Esophagus mucosa (tissue), 1 donor: Measurements from ENCODE around the gene DNAJB5. TPM values are rescaled to one million over a fixed set of nuclear protein-coding genes. Genes with fewer than 3 reads are reported as not detected.
"Not testable (repeated sequence)": the region's sequence is repeated elsewhere in the genome, so short reads cannot be mapped to it uniquely, and the experiment has no call there.

Experiments
- ATAC-seq: fragments of 200-7000 bp; cut with Tn5 transposase; one replicate; pipeline ENCODE4 v1.9.1; 2020
- total RNA-seq: library from RNA; stranded (reverse); gene quantifications from one replicate; pipeline ENCODE4 v1.2.4, GENCODE V29; 2023
- donor health status: DM: yes; HTN: yes; CAD: no.

The DNAJB5 gene
- 3.4 TPM for total RNA-seq

- ATAC-seq, result peak; percentile 92
Observed at GRCh38 chr9:34989003-34989945, at the start of gene DNAJB5. TSS of gene DNAJB5 (plus strand) at chr9:34989745. CDS start at chr9:34990631, 886 bp downstream.

- ATAC-seq, result not testable (repeated sequence)
Observed at GRCh38 chr9:34939989-34940388, 49.6 kb upstream of the DNAJB5 start.

DNA sequence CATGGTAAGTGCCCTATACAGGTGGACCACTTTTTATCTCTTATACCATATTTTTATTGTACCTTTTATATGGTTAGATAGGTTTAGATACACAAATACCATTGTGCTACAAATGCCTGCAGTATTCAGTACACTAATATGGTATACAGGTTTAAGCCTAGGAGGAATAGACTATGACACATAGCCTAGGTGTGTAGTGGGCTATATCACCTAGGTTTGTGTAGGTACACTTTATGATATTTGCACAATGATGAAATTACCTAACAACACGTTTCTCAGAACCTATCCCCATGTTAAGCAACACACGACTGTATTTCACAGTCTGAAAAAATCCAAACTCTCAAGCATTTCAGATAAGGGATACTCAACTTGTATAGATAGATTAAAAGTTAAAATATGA, 41.1 kb upstream of the DNAJB5 start:
- ATAC-seq, result no peak

DNA sequence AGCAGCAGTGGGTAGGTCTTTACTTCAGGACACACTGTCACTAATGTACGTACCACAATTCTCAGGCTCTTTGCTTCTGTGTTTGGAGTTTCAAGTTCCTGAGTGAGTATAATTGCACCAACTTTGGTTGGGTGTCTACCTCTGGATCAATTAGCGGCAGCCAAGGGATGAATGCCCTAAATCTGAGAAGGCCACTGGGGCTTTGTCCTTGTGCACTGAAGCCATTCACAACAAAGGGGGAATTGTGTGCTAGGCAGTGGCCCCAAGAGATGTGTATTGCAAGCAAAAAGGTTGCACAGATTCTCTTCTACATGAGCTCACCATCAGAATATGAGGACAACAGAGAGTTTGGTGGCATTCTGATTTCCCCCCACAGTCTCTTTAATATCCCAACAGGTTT, 35.3 kb upstream of the DNAJB5 start:
- no peak for ATAC-seq

DNA sequence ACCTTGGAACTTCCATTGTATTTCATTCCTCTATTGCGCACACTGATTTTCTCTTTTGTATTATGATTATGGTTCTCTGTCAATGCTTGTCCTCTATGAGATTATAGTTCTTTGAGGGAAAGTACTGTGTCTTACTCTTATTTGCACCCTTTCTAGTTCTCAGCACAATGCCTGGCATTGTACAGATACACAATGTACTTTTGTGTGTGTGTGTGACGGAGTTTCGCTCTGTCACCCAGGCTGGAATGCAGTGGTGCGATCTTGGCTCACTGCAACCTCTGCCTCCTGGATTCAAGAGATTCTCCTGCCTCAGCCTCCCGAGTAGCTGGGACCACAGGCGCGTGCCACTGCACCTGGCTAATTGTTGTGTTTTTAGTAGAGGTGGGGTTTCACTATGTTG, 33.5 kb upstream of the DNAJB5 start:
- not testable (repeated sequence) for ATAC-seq

GRCh38 chr9:34956648-34957047, 32.9 kb upstream of the DNAJB5 start:
- ATAC-seq, result no peak

DNA sequence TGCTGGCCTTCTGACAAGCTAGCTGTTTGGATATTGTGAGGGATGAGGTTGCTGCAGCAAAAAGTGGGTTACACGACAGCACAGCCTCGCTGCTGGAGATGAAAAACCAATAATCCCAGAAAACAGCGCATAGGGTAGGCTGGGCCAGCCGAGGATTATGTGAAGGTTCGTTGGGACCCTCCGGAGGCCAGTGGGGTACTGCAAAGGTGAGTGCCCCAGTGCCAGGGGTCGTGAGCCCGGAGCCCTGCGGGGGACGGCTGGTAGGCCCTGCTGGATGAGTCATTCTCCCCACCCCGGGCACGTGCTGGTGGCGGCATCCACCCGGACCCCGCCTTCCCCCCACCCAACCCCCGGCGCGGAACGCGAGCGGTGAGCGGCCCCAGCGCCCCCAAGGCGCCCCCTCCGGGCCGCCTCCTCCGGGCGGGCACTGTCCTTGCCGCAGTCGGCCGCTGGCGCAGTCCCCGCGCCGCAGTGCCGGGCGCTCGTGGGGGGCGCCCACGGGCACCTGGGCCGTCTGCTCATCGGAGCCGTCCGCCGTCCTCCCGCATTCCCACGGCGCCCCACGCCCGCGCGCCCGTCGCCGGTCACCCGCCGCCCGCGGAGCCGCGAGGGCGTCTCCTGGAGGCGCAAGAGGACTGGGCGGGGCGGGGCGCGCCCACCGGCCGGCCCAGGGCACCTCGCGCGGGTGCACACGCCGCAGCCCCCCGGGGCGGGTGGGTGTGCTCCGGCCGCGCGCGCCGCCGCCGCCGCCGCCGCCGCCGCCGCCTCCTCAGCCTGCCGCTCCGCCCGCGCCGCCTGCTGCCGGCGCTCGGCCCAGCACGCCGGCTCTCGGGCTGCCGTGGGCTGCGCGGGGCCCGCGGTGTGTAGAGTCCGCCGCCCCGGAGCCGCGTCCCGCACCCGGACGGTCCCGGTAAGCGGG, 31.8 kb upstream of the DNAJB5 start, which contains the start of gene PHF24:
PHF24 (plus strand) TSS at position 794 of the 919 bp plus-strand sequence. CDS start 13,014 bp downstream, outside the sequence.
- ATAC-seq, result peak; percentile 63

DNA sequence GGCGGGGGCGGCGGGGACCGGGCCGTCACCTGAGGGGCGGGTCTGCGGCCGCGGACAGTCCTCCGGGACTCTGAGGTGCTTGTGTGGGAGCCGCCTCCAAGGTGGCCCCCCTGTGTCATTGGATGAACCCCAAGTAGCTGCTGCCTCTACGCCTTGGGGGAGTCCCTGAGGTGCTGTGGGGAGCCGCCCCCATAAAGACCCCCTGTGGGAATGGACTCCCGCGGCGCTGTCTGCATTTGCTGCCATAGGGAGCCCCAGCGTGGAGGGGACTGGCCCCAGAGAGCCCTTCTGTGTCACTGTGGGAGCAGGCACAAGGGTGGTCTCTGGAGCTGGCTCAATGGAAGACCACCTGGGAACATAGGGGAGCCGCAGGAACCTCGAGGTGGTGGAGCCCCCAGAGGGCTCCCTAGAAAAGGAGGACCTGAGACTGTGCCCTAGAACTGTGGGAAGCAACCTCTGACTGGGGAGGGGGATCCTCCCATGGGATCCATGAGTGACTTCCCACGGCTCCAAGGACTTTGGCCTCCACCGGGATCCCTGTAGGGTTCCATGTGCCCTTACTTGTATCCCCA, 31.0 kb upstream of the DNAJB5 start:
- no peak for ATAC-seq

DNA sequence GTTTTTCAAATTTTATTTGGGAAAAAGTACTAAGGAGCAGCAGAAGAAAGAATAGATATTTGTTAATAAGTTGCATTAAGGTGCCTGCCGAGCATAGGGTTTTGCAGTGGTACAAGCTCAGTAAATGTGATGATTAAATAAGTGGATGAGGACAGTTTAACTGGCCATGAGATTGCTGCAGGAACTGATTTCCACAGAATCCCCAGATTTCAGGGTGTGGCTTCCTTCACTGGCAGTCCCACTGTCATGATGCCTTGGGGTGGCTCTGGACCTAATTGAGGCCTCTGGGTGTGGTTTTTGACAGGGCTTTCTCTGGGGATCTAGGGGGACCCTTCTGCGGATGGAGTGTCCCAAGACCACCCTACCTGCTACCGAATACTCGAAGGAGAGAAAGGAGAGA, 30.1 kb upstream of the DNAJB5 start:
- ATAC-seq, result no peak

DNA sequence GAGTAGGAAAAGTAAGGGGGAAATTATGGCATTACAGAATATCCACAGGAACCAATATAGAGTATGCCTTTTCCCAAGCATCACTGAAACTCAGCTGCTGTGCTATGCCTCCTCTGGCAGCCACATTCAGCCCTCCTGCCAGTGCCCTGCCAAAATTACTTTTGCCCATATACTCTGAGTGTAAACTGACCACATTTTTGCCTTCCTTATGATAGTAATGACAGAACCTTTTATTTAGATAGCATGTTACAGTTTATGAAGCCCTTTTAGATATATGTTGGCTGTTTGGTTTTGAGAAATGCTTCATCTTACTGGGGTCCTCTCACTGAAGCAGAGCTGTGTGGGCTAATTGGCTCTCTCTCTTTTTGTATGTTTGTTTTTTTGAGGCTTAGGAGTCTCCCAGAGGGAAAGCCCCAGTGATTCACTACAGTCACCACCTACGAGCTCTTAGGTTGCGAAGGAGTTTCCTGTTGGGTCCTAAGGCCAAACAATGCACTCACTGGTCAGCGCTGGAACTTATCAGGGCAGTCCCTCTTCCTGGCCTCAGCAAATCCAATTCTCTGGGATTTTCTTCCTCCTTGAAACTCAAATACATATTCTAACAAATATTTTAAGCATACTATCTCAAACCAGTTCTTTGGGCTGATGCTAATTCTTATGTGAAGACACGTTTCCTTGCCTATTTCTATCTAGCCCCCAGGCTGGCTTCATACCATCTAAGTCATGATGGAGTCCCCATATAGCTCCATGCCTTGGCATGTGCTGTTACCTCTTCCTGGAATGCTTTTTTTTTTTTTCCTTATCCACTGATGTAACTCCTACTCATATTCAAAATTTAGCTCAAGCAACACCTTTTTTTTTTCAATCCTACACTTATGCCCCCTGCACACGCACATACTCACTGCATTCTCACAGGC, 27.7 kb upstream of the DNAJB5 start:
- peak; percentile 67 for ATAC-seq

DNA sequence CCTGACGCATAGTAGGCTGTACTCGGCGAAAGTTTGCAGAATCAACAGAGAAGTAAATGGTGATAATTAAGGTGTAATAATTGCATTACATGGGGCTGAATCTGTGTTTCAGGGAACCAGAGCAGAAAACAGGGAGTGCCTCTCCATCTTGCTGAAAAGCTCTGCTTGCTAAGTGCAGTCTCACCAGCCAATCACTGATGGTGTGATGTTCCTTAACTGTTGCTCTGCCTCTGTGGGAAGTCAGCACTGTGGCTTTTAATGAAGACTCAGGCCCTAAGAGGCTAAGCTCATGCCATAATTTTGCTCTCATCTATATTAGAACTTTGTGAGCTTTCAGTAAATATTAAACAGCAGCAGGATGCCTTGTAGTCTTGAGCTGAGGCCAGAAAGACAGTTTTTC, 27.0 kb upstream of the DNAJB5 start:
- no peak for ATAC-seq

- ATAC-seq, result no peak
Observed at GRCh38 chr9:34963552-34963951, 26.0 kb upstream of the DNAJB5 start.

- ATAC-seq, result peak; percentile 40
Observed at GRCh38 chr9:34964458-34964857, 25.1 kb upstream of the DNAJB5 start.

DNA sequence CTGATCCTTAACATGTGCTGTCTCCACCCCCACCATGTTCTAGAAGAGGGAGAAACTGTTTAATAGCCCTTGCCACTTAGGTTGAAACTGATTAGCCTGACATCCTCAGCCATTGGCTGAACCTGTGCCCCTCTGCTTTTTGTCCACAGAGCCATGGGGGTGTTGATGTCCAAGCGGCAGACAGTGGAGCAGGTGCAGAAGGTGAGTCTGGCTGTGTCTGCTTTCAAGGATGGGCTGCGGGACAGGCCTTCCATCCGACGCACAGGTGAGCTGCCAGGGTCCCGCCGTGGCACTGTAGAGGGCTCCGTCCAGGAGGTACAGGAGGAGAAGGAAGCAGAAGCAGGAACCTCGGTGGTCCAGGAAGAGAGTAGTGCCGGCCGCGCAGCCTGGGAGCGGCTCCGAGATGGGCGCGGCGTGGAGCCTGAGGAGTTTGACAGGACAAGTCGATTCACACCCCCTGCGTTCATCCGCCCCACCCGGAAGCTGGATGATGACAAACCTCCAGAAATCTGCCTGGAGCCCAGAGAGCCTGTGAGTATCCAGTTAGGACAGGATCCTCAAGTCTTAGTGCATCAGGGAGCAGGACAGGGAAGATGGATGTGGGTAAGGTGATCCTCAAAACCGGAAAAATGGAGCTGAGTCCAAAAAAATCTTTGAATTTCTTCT, 18.3 kb upstream of the DNAJB5 start:
- ATAC-seq, result peak; percentile 84

DNA sequence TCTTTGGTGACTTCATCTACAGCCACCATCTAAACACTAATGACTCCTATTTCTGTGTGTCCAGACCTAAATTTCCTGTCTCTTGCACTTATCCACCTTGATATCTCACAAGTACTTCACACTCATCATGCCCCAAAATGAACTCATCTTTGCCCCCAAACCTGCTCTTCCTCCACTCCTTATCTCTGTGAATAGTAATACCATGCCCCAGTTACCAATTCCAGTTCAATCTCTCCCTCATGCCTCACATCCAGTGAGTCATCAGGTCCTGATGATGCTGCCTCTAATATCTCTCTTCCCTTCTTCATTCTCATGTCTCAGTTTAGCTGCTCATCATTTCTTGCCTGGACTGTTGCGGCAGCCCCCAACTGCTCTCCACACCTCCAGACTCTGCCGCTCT, 14.9 kb upstream of the DNAJB5 start:
- ATAC-seq, result no peak

- no peak for ATAC-seq
Observed at GRCh38 chr9:34976441-34976840, 13.1 kb upstream of the DNAJB5 start.

- no peak for ATAC-seq
Observed at GRCh38 chr9:34976992-34977391, 12.6 kb upstream of the DNAJB5 start.

GRCh38 chr9:34980181-34980761, 9.3 kb upstream of the DNAJB5 start:
- no peak for ATAC-seq

- no peak for ATAC-seq
Observed at GRCh38 chr9:34982361-34982760, 7.2 kb upstream of the DNAJB5 start.

DNA sequence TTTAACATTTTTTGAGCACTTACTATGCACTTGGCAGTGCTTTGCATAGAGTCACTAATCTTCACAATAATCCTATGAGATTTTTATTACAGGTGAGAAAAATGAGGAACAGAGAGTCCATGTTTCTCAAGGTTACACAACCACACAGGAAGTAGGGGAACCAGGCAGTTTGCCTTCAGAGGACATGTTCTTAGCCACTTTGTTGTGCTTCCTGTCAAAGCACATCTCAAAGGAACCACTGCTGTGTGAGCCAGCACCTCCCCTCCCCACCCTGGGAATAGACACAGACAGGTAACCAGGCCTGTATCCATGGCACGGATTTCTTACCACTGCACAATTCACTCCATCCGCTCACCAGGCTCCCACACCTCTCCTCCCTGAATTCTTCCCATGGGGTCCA, 6.3 kb upstream of the DNAJB5 start:
- no peak for ATAC-seq

DNA sequence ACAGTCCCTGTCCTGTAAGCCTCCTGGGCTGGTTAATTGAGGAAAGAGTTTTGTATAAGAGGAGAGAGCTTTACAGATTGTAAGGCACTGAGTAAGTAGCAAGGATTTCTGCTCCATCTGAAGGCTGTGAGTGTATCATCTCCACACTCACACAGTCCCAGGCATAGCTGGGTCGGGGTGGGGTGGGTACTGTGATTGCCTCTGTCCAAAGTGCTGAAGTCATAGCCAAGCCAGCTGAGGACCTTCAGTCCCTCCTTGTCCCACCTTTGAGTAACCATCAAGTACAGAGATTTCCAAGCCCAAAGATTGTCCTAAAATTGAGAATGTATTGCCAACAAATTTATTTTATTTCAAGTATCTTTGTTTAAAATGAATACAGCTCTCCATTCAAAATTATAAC, 5.5 kb upstream of the DNAJB5 start:
- ATAC-seq, result no peak
